NB4 (cell line): ENCODE results near the gene DDX47.
"Not testable (repeated sequence)": the region's sequence is repeated elsewhere in the genome, so short reads cannot be mapped to it uniquely, and the experiment has no call there.

Experiments used
- DNase-seq: peaks from one replicate; pipeline ENCODE4 v3.0.0; 2010; ENCODE audit warnings: low read depth
- H3K4me3 ChIP-seq: one replicate; pipeline ENCODE4 v1.5.1; 2011; ENCODE audit warnings: mild to moderate bottlenecking, low read depth, low read length, moderate library complexity
- CTCF ChIP-seq: IDR thresholded peaks from one replicate; pipeline ENCODE4 v1.5.1; 2012; ENCODE audit warnings: low read depth, low read length
- MAX ChIP-seq: IDR thresholded peaks from 2 replicates; pipeline ENCODE4 v1.6.1; 2011; ENCODE audit warnings: low read depth, low read length
- MYC ChIP-seq: IDR thresholded peaks from 2 replicates; pipeline ENCODE4 v1.6.1; 2011; ENCODE audit warnings: low read depth, low read length
- POLR2A ChIP-seq: IDR thresholded peaks from 2 replicates; pipeline ENCODE4 v1.6.1; 2011; ENCODE audit warnings: mild to moderate bottlenecking; ENCODE audit not compliant: insufficient read length; ENCODE audit errors: extremely low read depth

The DDX47 gene

GRCh38 chr12:12840580-12840899 is 27.4 kb downstream of the DDX47 start:
- no peak overlapping the region for H3K4me3 ChIP-seq
- no peak for DNase-seq
- TF ChIP-seq POLR2A (no peak), MYC (no peak), CTCF (no peak), MAX (no peak)

GRCh38 chr12:12841428-12841827 is 28.3 kb downstream of the DDX47 start:
- H3K4me3 ChIP-seq, DNase-seq: not testable (repeated sequence)

- H3K4me3 ChIP-seq: no peak overlapping the region
- no peak for TF ChIP-seq MAX
- TF ChIP-seq POLR2A: no peak
- TF ChIP-seq CTCF: no peak
- no peak for TF ChIP-seq MYC
- no peak for DNase-seq
Measured at GRCh38 chr12:12845794-12846243, 32.7 kb downstream of the DDX47 start.

- H3K4me3 ChIP-seq, DNase-seq: not testable (repeated sequence)
Measured at GRCh38 chr12:12846780-12847179, 33.6 kb downstream of the DDX47 start.

GRCh38 chr12:12853435-12853834 is 40.3 kb downstream of the DDX47 start:
- H3K4me3 ChIP-seq: no peak overlapping the region
- DNase-seq: no peak
- TF ChIP-seq CTCF (no peak), MAX (no peak), POLR2A (no peak), MYC (no peak)

GRCh38 chr12:12859690-12860089 is 46.5 kb downstream of the DDX47 start:
- no peak for DNase-seq
- TF ChIP-seq MAX (no peak), POLR2A (no peak), MYC (no peak), CTCF (no peak)
- no peak overlapping the region for H3K4me3 ChIP-seq

GRCh38 chr12:12864243-12864642 is 51.1 kb downstream of the DDX47 start:
- no peak for DNase-seq
- no peak overlapping the region for H3K4me3 ChIP-seq
- TF ChIP-seq MAX: no peak
- no peak for TF ChIP-seq CTCF
- TF ChIP-seq POLR2A: no peak
- TF ChIP-seq MYC: no peak
